HCT116 (cell line): Measurements from ENCODE around the gene USP28. TPM values are rescaled to one million over a fixed set of nuclear protein-coding genes. Genes with fewer than 3 reads are reported as not detected.

Experiments
- ATAC-seq: fragments of 200-7000 bp; cut with Tn5 transposase; 2 replicates; pipeline ENCODE4 v1.9.1; 2020; ENCODE audit warnings: mild to moderate bottlenecking, moderate library complexity
- BruUV-seq: library from RNA; stranded (reverse); fragments of 400-500 nt; replicated peaks from 2 replicates; lab custom pipeline; 2021; lab: Mats Ljungman, UMichigan
- CTCF ChIA-PET: fragments of 300-600 bp; sonication (Branson Sonifier 250); formaldehyde crosslinking; loops from one replicate; lab custom pipeline; 2021; ENCODE audit warnings: antibody characterized with exemption; lab: Charles Lee
- POLR2A ChIA-PET: fragments of 300-600, 350-600 bp; sonication (Branson Sonifier 250); formaldehyde crosslinking; loops from one replicate; lab custom pipeline; 2021; ENCODE audit warnings: antibody characterized with exemption; lab: Charles Lee
- RAD21 ChIA-PET, 2 experiments: fragments of 300-600 bp; sonication (Branson Sonifier 250); formaldehyde crosslinking; loops; one replicate each; lab custom pipeline; 2023; ENCODE audit warnings: low total read pairs in 2 of 2; ENCODE audit not compliant: uncharacterized antibody in 2 of 2, unreplicated experiment in 2 of 2, low non-redundant PET in 1 of 2; lab: Charles Lee
- DNase-seq: peaks from one replicate; pipeline ENCODE4 v3.0.0-alpha.2; 2010; ENCODE audit warnings: low read depth, low spot score
- H2AFZ ChIP-seq: fragments of 200-600 bp; shearing (Covaris generic), sonication (generic); 2 replicates; pipeline ENCODE4 v1.6.1; 2017; ENCODE audit warnings: low read depth, mixed run types, mixed read lengths, antibody characterized with exemption, low read length; ENCODE audit not compliant: poor library complexity, severe bottlenecking
- H3K27ac ChIP-seq: 2 replicates; pipeline ENCODE4 v1.5.1; 2012; ENCODE audit warnings: low read depth, low read length
- H3K27me3 ChIP-seq: fragments of 200-600 bp; sonication (generic); 2 replicates; pipeline ENCODE4 v1.6.1; 2016; ENCODE audit warnings: mixed run types, low read length, mixed read lengths; ENCODE audit not compliant: insufficient read depth
- H3K36me3 ChIP-seq, 2 experiments: fragments of 200-500 bp in 1 of 2; fragments of 200-600 bp in 1 of 2; sonication (Bioruptor generic) in 1 of 2; sonication (generic) in 1 of 2; 2 replicates each; pipeline versions ENCODE4 v1.5.1 to v1.6.1; 2014 to 2016; ENCODE audit warnings: low read length in 2 of 2, inconsistent platforms in 1 of 2, mixed read lengths in 1 of 2, mixed run types in 1 of 2; ENCODE audit not compliant: insufficient read depth in 2 of 2, control insufficient read depth in 1 of 2
- H3K4me1 ChIP-seq, 2 experiments: fragments of 200-600 bp in 1 of 2; sonication (generic) in 1 of 2; 2 replicates each; pipeline versions ENCODE4 v1.5.1 to v1.6.1; 2012 to 2017; ENCODE audit warnings: low read length in 2 of 2, inconsistent platforms in 1 of 2, mild to moderate bottlenecking in 1 of 2, mixed read lengths in 1 of 2, mixed run types in 1 of 2, moderate library complexity in 1 of 2; ENCODE audit not compliant: insufficient read depth in 2 of 2, control insufficient read depth in 1 of 2
- H3K4me2 ChIP-seq: fragments of 200-600 bp; sonication (generic); 2 replicates; pipeline ENCODE4 v1.6.1; 2017; ENCODE audit warnings: mixed run types, low read length, mixed read lengths
- H3K4me3 ChIP-seq, 2 experiments: fragments of 200-600 bp in 1 of 2; sonication (generic) in 1 of 2; replicated peaks in 1 of 2; 2 replicates each; pipeline ENCODE4 v1.5.1; 2011 to 2016; ENCODE audit warnings: low read length in 2 of 2, control low read depth in 1 of 2, low read depth in 1 of 2, mild to moderate bottlenecking in 1 of 2, mixed read lengths in 1 of 2, mixed run types in 1 of 2
- H3K79me2 ChIP-seq: fragments of 200-600 bp; sonication (generic); 2 replicates; pipeline ENCODE4 v1.6.1; 2017; ENCODE audit warnings: mild to moderate bottlenecking, mixed run types, low read length, moderate library complexity, mixed read lengths; ENCODE audit not compliant: insufficient read depth
- H3K9ac ChIP-seq: fragments of 200-600 bp; sonication (generic); 2 replicates; pipeline ENCODE4 v1.6.1; 2016; ENCODE audit warnings: low read length, mixed read lengths
- H3K9me2 ChIP-seq: fragments of 200-600 bp; sonication (generic), shearing (Covaris generic); 2 replicates; pipeline ENCODE4 v1.6.1; 2017; ENCODE audit warnings: mixed run types, mild to moderate bottlenecking, moderate library complexity; ENCODE audit not compliant: insufficient read depth
- H3K9me3 ChIP-seq, 2 experiments: fragments of 200-500 bp in 1 of 2; fragments of 200-600 bp in 1 of 2; sonication (Bioruptor generic) in 1 of 2; sonication (generic) in 1 of 2; 2 replicates each; pipeline ENCODE4 v1.6.1; 2014 to 2017; ENCODE audit warnings: low read length in 2 of 2, mixed read lengths in 2 of 2, inconsistent platforms in 1 of 2, low read depth in 1 of 2, mild to moderate bottlenecking in 1 of 2, mixed run types in 1 of 2, moderate library complexity in 1 of 2; ENCODE audit not compliant: control insufficient read depth in 1 of 2, insufficient read depth in 1 of 2
- H4K20me1 ChIP-seq: fragments of 200-600 bp; sonication (generic), shearing (Covaris generic); 2 replicates; pipeline ENCODE4 v1.6.1; 2017; ENCODE audit warnings: mixed run types, mild to moderate bottlenecking, moderate library complexity; ENCODE audit not compliant: insufficient read depth
- ATF3 ChIP-seq: IDR thresholded peaks from 2 replicates; pipeline ENCODE4 v1.6.1; 2012
- CBX3 ChIP-seq: IDR thresholded peaks from 2 replicates; pipeline ENCODE4 v1.6.1; 2012; ENCODE audit warnings: low read depth
- EGR1 ChIP-seq: IDR thresholded peaks from 2 replicates; pipeline ENCODE4 v1.6.1; 2012; ENCODE audit warnings: low read depth
- ELF1 ChIP-seq: IDR thresholded peaks from 2 replicates; pipeline ENCODE4 v1.6.1; 2012; ENCODE audit warnings: low read depth, borderline replicate concordance
- EZH2phosphoT487 ChIP-seq: fragments of 200-600 bp; IDR thresholded peaks from 2 replicates; pipeline ENCODE4 v1.6.1; 2018; ENCODE audit warnings: antibody characterized with exemption, borderline replicate concordance
- FOSL1 ChIP-seq: IDR thresholded peaks from 2 replicates; pipeline ENCODE4 v1.6.1; 2012; ENCODE audit warnings: low read depth
- MAX ChIP-seq: IDR thresholded peaks from 2 replicates; pipeline ENCODE4 v1.6.1; 2012
- POLR2A ChIP-seq: IDR thresholded peaks from 2 replicates; pipeline ENCODE4 v1.7.0; 2011; ENCODE audit warnings: borderline replicate concordance; ENCODE audit not compliant: insufficient read depth, insufficient read length; ENCODE audit errors: extremely low read depth
- POLR2AphosphoS5 ChIP-seq: IDR thresholded peaks from 2 replicates; pipeline ENCODE4 v1.6.1; 2011; ENCODE audit warnings: mild to moderate bottlenecking, low read depth, low read length, moderate library complexity
- REST ChIP-seq: IDR thresholded peaks from 2 replicates; pipeline ENCODE4 v1.6.1; 2012; ENCODE audit warnings: low read depth
- SIN3A ChIP-seq: IDR thresholded peaks from 2 replicates; pipeline ENCODE4 v1.6.1; 2012; ENCODE audit warnings: low read depth
- SP1 ChIP-seq: IDR thresholded peaks from 2 replicates; pipeline ENCODE4 v1.6.1; 2012; ENCODE audit warnings: low read depth
- SRF ChIP-seq: IDR thresholded peaks from 2 replicates; pipeline ENCODE4 v1.6.1; 2012; ENCODE audit warnings: low read depth
- TCF7L2 ChIP-seq: IDR thresholded peaks from 2 replicates; pipeline ENCODE4 v1.7.0; 2011; ENCODE audit warnings: borderline replicate concordance, inconsistent platforms; ENCODE audit not compliant: insufficient read depth, insufficient read length; ENCODE audit errors: extremely low read depth
- ZBTB33 ChIP-seq: IDR thresholded peaks from 2 replicates; pipeline ENCODE4 v1.6.1; 2011; ENCODE audit warnings: mild to moderate bottlenecking, low read length, moderate library complexity; ENCODE audit not compliant: insufficient replicate concordance; ENCODE audit errors: extremely low read depth
- ZFX ChIP-seq: fragments of 450-650 bp; IDR thresholded peaks from 2 replicates; pipeline ENCODE4 v1.6.1; 2017
- ZNF274 ChIP-seq: fragments of 200-500 bp; sonication (Bioruptor generic); IDR thresholded peaks from 2 replicates; pipeline ENCODE4 v1.6.1; 2014; ENCODE audit warnings: mild to moderate bottlenecking, low read depth, low read length, inconsistent platforms
- intact Hi-C: fragments of 100-400 bp; cut with micrococcal nuclease; formaldehyde crosslinking; loops from 2 replicates; pipeline ENCODE4 v1.10.0; 2022
- total RNA-seq: library from RNA; stranded (reverse); gene quantifications from one replicate; pipeline ENCODE4 v1.2.1, GENCODE V29; 2021; ENCODE audit not compliant: unreplicated experiment

Gene USP28
- total RNA-seq, 1 experiment from 2014 or later, result 23.5 TPM

- no peaks in the 10 kb centered on the region for H3K36me3 ChIP-seq
- H3K9ac ChIP-seq, result no peak overlapping the region
- ChIA-PET CTCF (no interaction called here), RAD21 (no interaction called here), POLR2A (interaction anchor here (0.7 kb wide), 1 partner anchor 395 kb away, joined by 4 read pairs; no protein-coding TSS in a partner anchor)
- H3K9me2 ChIP-seq, result no peaks in the 10 kb centered on the region
- DNase-seq, result no peak
- H3K4me3 ChIP-seq, result no peak overlapping the region
- H3K9me3 ChIP-seq, result no peaks in the 10 kb centered on the region
- H2AFZ ChIP-seq, result no peak overlapping the region
- no peaks in the 10 kb centered on the region for H3K27me3 ChIP-seq
- ATAC-seq, result no peak
- H3K79me2 ChIP-seq, result peaks cover 11% of the 10 kb centered on the region; the same call in 1 of the 2 replicates
- no TSS peak for BruUV-seq
- no peak overlapping the region for H3K27ac ChIP-seq
- no peak overlapping the region for H3K4me2 ChIP-seq
- H3K4me1 ChIP-seq, result peaks cover 0 to 22% of the 10 kb centered on the region in 2 experiments; a peak in 3 of 4 replicates
- intact Hi-C loops, result loop anchor here (10.0 kb wide), 1 partner anchor 563 kb away; the partner anchor contains the start of gene TTC12
- TF ChIP-seq ZFX, result no peak
- TF ChIP-seq EZH2phosphoT487, result no peak
- TF ChIP-seq SP1, result no peak
- TF ChIP-seq CBX3, result no peak
- TF ChIP-seq SIN3A, result no peak
- no peak for TF ChIP-seq FOSL1
- TF ChIP-seq EGR1, result no peak
- TF ChIP-seq MAX, result no peak
- TF ChIP-seq POLR2A, result no peak
- TF ChIP-seq SRF, result no peak
- no peak for TF ChIP-seq ZNF274
- no peak for TF ChIP-seq ELF1
- TF ChIP-seq REST, result no peak
- TF ChIP-seq TCF7L2, result no peak
- no peak for TF ChIP-seq POLR2AphosphoS5
- TF ChIP-seq ATF3, result no peak
- TF ChIP-seq ZBTB33, result no peak
- no peaks in the 10 kb centered on the region for H4K20me1 ChIP-seq
Measured at GRCh38 chr11:113877670-113878055, 2.3 kb upstream of the USP28 start.
